ENCODE measurements around the gene SLC15A1. TPM values are rescaled to one million over a fixed set of nuclear protein-coding genes. Genes with fewer than 3 reads are reported as not detected.

Gene SLC15A1
- total RNA-seq, 4 donors from 2014 or later: not detected

DNA sequence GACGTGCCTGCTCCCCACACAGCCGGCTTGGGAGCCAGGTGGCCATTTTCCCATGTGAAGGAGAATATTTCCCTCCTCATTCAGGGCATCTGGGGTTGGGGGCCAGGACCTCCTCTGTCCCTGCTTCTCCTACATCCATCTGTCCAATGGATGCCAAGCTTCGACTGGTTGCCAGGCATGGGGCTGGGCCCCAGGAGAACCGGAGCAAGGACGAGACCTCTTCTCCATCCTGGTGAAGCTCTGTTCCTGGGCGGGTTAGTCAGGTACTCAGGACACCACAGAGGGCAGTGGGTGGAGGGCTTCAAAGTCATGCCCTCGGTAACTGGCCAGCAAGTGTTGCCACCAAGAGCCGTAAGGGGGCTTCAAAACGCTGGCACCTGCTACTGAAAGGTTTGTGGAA lies 22.3 kb upstream of the SLC15A1 start:
- H3K27ac ChIP-seq: no peak overlapping the region
- intact Hi-C loops (cut with DNase I; ENCODE audit: low total_unique reads): no loop called here
- in situ Hi-C loops (cut with MboI; ENCODE audit: low sequenced_read_pairs in 4 of 4): no loop called here
- no peaks in the 10 kb centered on the region for H3K4me1 ChIP-seq
- ATAC-seq (no peak), DNase-seq (no peak)
- H3K9me3 ChIP-seq: no peaks in the 10 kb centered on the region
- H3K4me3 ChIP-seq: no peak overlapping the region
- TF ChIP-seq POLR2A (IDR thresholded peaks at IDR 0.05): no peak
- TF ChIP-seq, protein P1, sequence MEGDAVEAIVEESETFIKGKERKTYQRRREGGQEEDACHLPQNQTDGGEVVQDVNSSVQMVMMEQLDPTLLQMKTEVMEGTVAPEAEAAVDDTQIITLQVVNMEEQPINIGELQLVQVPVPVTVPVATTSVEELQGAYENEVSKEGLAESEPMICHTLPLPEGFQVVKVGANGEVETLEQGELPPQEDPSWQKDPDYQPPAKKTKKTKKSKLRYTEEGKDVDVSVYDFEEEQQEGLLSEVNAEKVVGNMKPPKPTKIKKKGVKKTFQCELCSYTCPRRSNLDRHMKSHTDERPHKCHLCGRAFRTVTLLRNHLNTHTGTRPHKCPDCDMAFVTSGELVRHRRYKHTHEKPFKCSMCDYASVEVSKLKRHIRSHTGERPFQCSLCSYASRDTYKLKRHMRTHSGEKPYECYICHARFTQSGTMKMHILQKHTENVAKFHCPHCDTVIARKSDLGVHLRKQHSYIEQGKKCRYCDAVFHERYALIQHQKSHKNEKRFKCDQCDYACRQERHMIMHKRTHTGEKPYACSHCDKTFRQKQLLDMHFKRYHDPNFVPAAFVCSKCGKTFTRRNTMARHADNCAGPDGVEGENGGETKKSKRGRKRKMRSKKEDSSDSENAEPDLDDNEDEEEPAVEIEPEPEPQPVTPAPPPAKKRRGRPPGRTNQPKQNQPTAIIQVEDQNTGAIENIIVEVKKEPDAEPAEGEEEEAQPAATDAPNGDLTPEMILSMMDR (IDR thresholded peaks at IDR 0.05 in 4 of 5, conservative IDR thresholded peaks at IDR 0.05 in 1 of 5): no peak
- no peaks in the 10 kb centered on the region for H3K36me3 ChIP-seq
- no peaks in the 10 kb centered on the region for H3K27me3 ChIP-seq

DNA sequence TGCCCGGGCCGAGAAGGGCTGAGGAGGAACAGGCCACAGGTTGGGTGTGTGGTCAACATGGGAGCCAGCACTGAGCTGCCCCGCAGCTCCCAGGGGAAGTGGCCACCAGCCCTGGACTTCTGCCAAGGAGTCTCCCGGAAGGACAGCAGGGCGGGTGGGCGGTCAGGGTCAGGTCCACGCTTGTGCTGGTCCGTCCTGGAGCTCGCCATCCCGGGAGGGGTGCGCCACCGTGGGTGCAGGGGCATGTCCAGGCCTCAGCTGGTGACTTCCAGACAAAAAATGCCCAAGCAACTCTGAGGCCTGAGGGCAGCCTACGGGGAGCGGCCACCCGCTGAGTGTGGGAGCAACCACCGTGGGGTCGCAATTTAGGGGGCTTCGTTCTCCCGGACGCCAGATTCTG lies 21.4 kb upstream of the SLC15A1 start:
- no peaks in the 10 kb centered on the region for H3K9me3 ChIP-seq
- intact Hi-C loops (cut with DNase I; ENCODE audit: low total_unique reads) (no loop called here), in situ Hi-C loops (cut with MboI; ENCODE audit: low sequenced_read_pairs in 4 of 4) (no loop called here)
- no peaks in the 10 kb centered on the region for H3K27me3 ChIP-seq
- TF ChIP-seq, protein P1 (IDR thresholded peaks at IDR 0.05 in 4 of 5, conservative IDR thresholded peaks at IDR 0.05 in 1 of 5): no peak
- TF ChIP-seq POLR2A (IDR thresholded peaks at IDR 0.05): no peak
- H3K4me3 ChIP-seq: no peak overlapping the region
- H3K36me3 ChIP-seq: no peaks in the 10 kb centered on the region
- H3K27ac ChIP-seq: no peak overlapping the region
- no peak for DNase-seq
- H3K4me1 ChIP-seq: no peaks in the 10 kb centered on the region
- no peak for ATAC-seq

DNA sequence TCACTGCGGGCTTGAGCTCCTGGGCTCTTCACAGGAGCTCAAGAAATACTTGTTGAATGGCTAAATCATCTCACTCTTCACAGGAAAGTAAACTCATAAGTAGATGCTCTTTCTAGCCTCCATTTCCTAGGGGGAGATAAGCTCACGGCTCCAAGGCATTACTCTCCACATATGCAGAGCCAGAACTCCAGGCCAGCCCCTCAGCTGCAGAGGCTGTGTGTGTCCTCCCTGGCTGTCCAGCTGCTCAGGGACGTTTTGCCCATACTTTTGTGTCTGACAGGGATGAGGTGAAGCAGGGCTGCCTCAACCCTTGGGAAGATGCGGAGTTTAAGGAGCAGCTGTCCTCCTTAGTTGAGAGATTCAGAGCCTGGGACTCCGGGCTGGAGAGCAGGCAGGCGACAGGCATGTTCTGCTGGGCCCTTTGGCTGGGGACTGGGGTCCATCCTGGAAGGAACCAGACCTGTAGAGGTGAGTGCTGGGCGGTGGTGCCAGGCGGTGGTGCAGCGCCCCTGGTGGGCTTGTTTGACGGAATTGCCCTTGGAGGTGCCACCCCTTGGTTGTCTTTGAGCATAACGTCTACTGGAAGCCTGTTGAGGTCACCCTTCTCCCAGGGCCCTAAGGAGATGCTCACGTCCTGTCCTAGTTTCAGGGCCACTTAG lies 20.5 kb upstream of the SLC15A1 start:
- in situ Hi-C loops (cut with MboI; ENCODE audit: low sequenced_read_pairs in 4 of 4): no loop called here
- TF ChIP-seq, protein P1 (IDR thresholded peaks at IDR 0.05 in 4 of 5, conservative IDR thresholded peaks at IDR 0.05 in 1 of 5): no peak
- TF ChIP-seq POLR2A (IDR thresholded peaks at IDR 0.05): no peak
- no peak for DNase-seq
- Histone ChIP-seq H3K4me3 (no peak overlapping the region), H3K9me3 (no peaks in the 10 kb centered on the region), H3K4me1 (no peaks in the 10 kb centered on the region), H3K27me3 (no peaks in the 10 kb centered on the region), H3K36me3 (no peaks in the 10 kb centered on the region), H3K27ac (no peak overlapping the region)
- intact Hi-C loops (cut with DNase I; ENCODE audit: low total_unique reads): no loop called here
- no peak for ATAC-seq

DNA sequence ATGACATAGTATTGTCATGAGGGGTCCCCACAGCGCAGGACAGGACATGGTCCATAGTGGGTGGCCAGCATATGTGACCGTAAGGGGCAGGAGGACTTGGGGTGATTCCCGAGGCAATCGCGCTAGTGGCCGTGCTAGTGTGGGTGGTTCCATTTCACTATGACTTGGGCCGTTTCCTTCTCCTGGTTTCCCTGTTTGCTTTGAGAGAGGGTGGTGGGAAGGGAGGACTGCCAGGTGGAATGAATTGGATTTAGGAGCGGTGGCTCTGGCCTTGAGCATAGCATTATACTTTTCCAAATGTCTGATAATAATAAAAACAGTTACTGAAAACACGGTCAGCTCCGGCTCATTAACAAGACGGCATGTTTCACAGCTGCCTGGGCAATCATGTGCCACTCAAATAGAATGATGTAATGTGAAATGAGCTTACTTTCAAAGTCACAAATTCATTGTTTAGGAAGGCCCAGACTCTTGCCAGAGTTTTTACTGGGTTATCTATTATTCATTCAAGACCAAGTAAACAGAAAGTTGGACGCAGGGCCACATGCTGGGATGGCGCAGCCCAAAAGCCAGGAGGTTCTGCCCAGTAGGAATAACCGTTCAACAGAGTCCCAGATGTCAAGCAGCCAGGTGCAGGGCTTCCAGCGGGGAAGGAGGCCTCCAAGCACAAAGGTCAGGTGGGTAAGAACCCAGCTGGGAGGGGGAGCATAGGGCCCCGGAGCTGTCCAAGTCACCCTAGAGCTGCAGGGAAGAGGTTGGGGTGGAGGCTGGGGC lies 19.6 kb upstream of the SLC15A1 start:
- Histone ChIP-seq H3K27me3 (no peaks in the 10 kb centered on the region), H3K9me3 (no peaks in the 10 kb centered on the region), H3K4me3 (no peak overlapping the region), H3K27ac (no peak overlapping the region), H3K36me3 (no peaks in the 10 kb centered on the region), H3K4me1 (no peaks in the 10 kb centered on the region)
- TF ChIP-seq POLR2A (IDR thresholded peaks at IDR 0.05): no peak
- TF ChIP-seq, protein P1 (IDR thresholded peaks at IDR 0.05 in 4 of 5, conservative IDR thresholded peaks at IDR 0.05 in 1 of 5): no peak
- in situ Hi-C loops (cut with MboI; ENCODE audit: low sequenced_read_pairs in 4 of 4) (no loop called here), intact Hi-C loops (cut with DNase I; ENCODE audit: low total_unique reads) (no loop called here)
- DNase-seq: no peak
- ATAC-seq: no peak

Measured in gastrocnemius medialis (tissue), 4 donors.